GM12878 (cell line): Measurements from ENCODE around the gene CYREN. TPM values are rescaled to one million over a fixed set of nuclear protein-coding genes. Genes with fewer than 3 reads are reported as not detected.

Experiments
- BCL11A ChIP-seq: IDR thresholded peaks from 2 replicates; pipeline ENCODE4 v1.6.1; 2011; ENCODE audit warnings: low read depth, low read length
- CEBPB ChIP-seq, 2 experiments: fragments of 150-350 bp in 1 of 2; IDR thresholded peaks; 2 replicates each; pipeline ENCODE4 v1.6.1; 2012 to 2014; ENCODE audit warnings: low read depth in 2 of 2, low read length in 2 of 2, borderline replicate concordance in 1 of 2, inconsistent platforms in 1 of 2
- EED ChIP-seq: sonication (generic); IDR thresholded peaks from 2 replicates; pipeline ENCODE4 v1.6.1; 2016; ENCODE audit warnings: antibody characterized with exemption, low read depth
- HDAC6 ChIP-seq: fragments of 200-600 bp; sonication (generic); IDR thresholded peaks from one replicate; pipeline ENCODE4 v1.8.0; 2017; ENCODE audit warnings: antibody characterized with exemption; ENCODE audit not compliant: unreplicated experiment
- KDM1A ChIP-seq: fragments of 200-600 bp; sonication (generic); IDR thresholded peaks from 2 replicates; pipeline ENCODE4 v1.6.1; 2016; ENCODE audit warnings: borderline replicate concordance
- MTA3 ChIP-seq: IDR thresholded peaks from 2 replicates; pipeline ENCODE4 v1.6.1; 2012; ENCODE audit warnings: low read length, inconsistent platforms, borderline replicate concordance
- MYB ChIP-seq: fragments of 150-350 bp; IDR thresholded peaks from 2 replicates; pipeline ENCODE4 v1.6.1; 2014; ENCODE audit warnings: mild to moderate bottlenecking, low read depth, low read length, borderline replicate concordance
- MYC ChIP-seq: IDR thresholded peaks from 2 replicates; pipeline ENCODE4 v1.6.1; 2011; ENCODE audit warnings: mild to moderate bottlenecking, low read length, moderate library complexity, inconsistent platforms; ENCODE audit not compliant: insufficient read depth, insufficient replicate concordance, insufficient read length, severe bottlenecking
- NBN ChIP-seq: fragments of 450-650 bp; IDR thresholded peaks from 2 replicates; pipeline ENCODE4 v1.6.1; 2016
- PAX8 ChIP-seq: fragments of 450-650 bp; IDR thresholded peaks from 2 replicates; pipeline ENCODE4 v1.6.1; 2017; ENCODE audit warnings: mild to moderate bottlenecking, moderate library complexity
- RB1 ChIP-seq: fragments of 450-650 bp; formaldehyde crosslinking; IDR thresholded peaks from 2 replicates; pipeline ENCODE4 v1.6.1; 2017; ENCODE audit warnings: mild to moderate bottlenecking, borderline replicate concordance
- SKIL ChIP-seq: fragments of 450-650 bp; IDR thresholded peaks from 2 replicates; pipeline ENCODE4 v1.6.1; 2017; ENCODE audit warnings: mild to moderate bottlenecking, low read depth, inconsistent platforms; ENCODE audit not compliant: poor library complexity, severe bottlenecking
- TCF12 ChIP-seq: IDR thresholded peaks from 2 replicates; pipeline ENCODE4 v1.6.1; 2011; ENCODE audit warnings: low read depth, mild to moderate bottlenecking, low read length
- ZNF274 ChIP-seq: IDR thresholded peaks from one replicate; pipeline ENCODE4 v1.8.0; 2011; ENCODE audit not compliant: insufficient read length, insufficient read depth
- ZNF687 ChIP-seq: fragments of 450-650 bp; IDR thresholded peaks from 2 replicates; pipeline ENCODE4 v1.6.1; 2017; ENCODE audit warnings: mild to moderate bottlenecking, moderate library complexity
- polyA plus RNA-seq, 11 experiments: library from polyadenylated mRNA; depleted of rRNA in 4 of 11; unstranded in 6 of 11; stranded (reverse) in 5 of 11; fragments of >200 nt; fragmentation: Nextera tagmentation in 4 of 11; fragmentation: Illumina TruSeq in 1 of 11; extraction: Ambion mirVana in 4 of 11; extraction: Trizol in 1 of 11; gene quantifications; 1 replicate in 1 of 11; 2 replicates in 10 of 11; pipeline versions ENCODE4 v1.2.1 to v1.2.3, GENCODE V29; 2011 to 2016; ENCODE audit warnings: inconsistent platforms in 2 of 11, missing spikeins in 2 of 11, low read depth in 1 of 11
- total RNA-seq, 4 experiments: library from RNA; depleted of rRNA in 3 of 4; stranded (reverse); fragments of >200 nt in 3 of 4; fragmentation: Illumina TruSeq in 1 of 4; extraction: Trizol in 1 of 4; gene quantifications; 2 replicates each; pipeline versions ENCODE4 v1.2.1 to v1.2.3, GENCODE V29; 2013 to 2021
- TF ChIP-seq, protein P1 (sequence below): fragments of 450-650 bp; IDR thresholded peaks from 2 replicates; pipeline ENCODE4 v1.6.1; 2018; ENCODE audit warnings: mild to moderate bottlenecking, low read depth, moderate library complexity; ENCODE audit not compliant: partially characterized antibody
- TF ChIP-seq, protein P2 (sequence below): IDR thresholded peaks from 2 replicates; pipeline ENCODE4 v1.6.1; 2012; ENCODE audit warnings: low read depth, low read length, improper control_type of control experiment
- TF ChIP-seq, protein P3 (sequence below): IDR thresholded peaks from 2 replicates; pipeline ENCODE4 v1.6.1; 2012; ENCODE audit warnings: low read length, inconsistent platforms

CYREN gene
- total and polyA plus RNA-seq, 10 of the 15 experiments (the other 5 are each of a cell fraction or from before 2014, with no cell fraction given): 8.7 to 64.3 (median 55.7) TPM

DNA sequence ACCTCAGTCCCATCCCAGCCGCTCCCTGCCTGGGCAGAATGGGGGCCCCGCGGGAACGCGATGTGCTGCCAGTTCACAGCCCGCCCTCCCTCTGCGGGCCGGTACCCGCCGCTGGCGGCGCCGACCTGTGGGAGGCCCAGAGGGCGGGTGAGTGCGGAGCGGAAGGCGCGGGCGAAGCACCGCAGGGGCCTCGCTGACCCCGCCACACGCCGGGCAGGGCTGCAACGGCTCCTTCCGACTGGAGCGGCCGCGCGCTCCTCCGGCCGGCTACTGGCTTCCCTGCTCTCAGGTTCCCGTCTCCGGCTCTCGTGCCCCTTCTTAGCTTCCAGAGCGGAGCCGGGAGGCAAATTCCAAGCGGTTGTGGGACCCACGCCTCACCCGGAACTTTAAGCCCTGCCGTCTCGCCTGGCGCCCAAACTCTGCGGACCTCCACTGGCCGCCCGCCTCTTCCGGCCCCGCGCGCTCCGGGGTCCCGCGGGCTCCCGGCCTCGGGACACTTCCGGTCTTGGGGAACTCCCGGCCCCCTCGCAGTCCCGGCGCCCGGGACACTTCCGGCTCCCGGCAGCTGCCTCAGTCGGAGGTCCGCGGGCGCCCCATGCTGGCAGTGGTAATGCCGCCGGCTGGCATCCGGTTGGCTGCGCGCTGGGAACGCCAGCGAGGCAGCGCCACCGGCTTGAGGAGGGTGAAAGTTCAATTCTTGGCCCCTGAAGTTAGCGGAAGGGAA is at the start of gene CYREN (continued):
- TF ChIP-seq MTA3 (no peak), KDM1A (no peak), ZNF274 (no peak), TCF12 (peak; percentile 79; the same call in 1 of the 2 replicates), MYB (no peak), BCL11A (0 out of 2 replicates have a peak, but pooled peaks have one; percentile 14), PAX8 (no peak), CEBPB (IDR thresholded peaks at IDR 0.05; ENCODE audit: borderline replicate concordance in 1 of 2, low read depth in 2 of 2, low read length in 2 of 2) (no peak), MYC (no peak), SKIL (no peak), RB1 (peak; percentile 75; the same call in 1 of the 2 replicates), NBN (peak; percentile 62; the same call in 1 of the 2 replicates), HDAC6 (no peak), ZNF687 (peak; percentile 86), EED (peak; percentile 89)
- TF ChIP-seq, protein P1, sequence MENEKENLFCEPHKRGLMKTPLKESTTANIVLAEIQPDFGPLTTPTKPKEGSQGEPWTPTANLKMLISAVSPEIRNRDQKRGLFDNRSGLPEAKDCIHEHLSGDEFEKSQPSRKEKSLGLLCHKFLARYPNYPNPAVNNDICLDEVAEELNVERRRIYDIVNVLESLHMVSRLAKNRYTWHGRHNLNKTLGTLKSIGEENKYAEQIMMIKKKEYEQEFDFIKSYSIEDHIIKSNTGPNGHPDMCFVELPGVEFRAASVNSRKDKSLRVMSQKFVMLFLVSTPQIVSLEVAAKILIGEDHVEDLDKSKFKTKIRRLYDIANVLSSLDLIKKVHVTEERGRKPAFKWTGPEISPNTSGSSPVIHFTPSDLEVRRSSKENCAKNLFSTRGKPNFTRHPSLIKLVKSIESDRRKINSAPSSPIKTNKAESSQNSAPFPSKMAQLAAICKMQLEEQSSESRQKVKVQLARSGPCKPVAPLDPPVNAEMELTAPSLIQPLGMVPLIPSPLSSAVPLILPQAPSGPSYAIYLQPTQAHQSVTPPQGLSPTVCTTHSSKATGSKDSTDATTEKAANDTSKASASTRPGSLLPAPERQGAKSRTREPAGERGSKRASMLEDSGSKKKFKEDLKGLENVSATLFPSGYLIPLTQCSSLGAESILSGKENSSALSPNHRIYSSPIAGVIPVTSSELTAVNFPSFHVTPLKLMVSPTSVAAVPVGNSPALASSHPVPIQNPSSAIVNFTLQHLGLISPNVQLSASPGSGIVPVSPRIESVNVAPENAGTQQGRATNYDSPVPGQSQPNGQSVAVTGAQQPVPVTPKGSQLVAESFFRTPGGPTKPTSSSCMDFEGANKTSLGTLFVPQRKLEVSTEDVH: peak; percentile 64
- TF ChIP-seq, protein P2, sequence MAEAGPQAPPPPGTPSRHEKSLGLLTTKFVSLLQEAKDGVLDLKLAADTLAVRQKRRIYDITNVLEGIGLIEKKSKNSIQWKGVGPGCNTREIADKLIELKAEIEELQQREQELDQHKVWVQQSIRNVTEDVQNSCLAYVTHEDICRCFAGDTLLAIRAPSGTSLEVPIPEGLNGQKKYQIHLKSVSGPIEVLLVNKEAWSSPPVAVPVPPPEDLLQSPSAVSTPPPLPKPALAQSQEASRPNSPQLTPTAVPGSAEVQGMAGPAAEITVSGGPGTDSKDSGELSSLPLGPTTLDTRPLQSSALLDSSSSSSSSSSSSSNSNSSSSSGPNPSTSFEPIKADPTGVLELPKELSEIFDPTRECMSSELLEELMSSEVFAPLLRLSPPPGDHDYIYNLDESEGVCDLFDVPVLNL: no peak
- TF ChIP-seq, protein P3, sequence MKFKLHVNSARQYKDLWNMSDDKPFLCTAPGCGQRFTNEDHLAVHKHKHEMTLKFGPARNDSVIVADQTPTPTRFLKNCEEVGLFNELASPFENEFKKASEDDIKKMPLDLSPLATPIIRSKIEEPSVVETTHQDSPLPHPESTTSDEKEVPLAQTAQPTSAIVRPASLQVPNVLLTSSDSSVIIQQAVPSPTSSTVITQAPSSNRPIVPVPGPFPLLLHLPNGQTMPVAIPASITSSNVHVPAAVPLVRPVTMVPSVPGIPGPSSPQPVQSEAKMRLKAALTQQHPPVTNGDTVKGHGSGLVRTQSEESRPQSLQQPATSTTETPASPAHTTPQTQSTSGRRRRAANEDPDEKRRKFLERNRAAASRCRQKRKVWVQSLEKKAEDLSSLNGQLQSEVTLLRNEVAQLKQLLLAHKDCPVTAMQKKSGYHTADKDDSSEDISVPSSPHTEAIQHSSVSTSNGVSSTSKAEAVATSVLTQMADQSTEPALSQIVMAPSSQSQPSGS: no peak
